Measurements from ENCODE around the gene DTX1. TPM values are rescaled to one million over a fixed set of nuclear protein-coding genes. Genes with fewer than 3 reads are reported as not detected.

The DTX1 gene
- total and polyA plus RNA-seq, 3 donors from 2014 or later: 15.0 to 26.9 (median 22.8) TPM

DNA sequence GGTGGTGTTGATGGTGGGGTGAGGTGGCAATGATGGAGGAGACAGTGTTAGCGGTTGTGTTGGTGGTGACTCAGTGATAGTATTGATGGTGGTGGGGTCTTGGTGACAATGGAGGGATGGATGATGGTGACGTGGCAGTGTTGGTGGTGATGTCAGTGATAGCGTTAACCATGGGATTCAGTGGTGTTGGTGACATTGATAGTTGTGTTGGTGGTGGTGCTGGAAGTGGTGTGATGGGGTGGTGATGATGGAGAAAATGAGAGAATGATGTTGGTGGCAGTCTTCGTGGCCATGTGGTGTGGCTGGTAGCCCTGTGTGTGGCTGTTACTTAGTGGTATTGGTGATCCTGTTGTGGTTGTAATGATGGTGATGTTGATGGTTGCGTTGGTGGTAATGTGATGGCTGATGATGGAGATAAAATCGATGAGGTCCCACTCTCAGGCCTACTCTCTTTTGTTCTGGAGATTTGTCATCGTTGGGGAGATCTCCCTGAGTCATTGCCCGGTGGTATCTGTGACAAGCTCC, 2.6 kb downstream of the DTX1 start:
- WGBS, 2 donors: 92 to 96% methylated on average over 8 of the region's 8 CpGs
- intact Hi-C loops (cut with DNase I; ENCODE audit: low total_unique reads): loop anchor here (10.0 kb wide), 1 partner anchor 96 kb away; no protein-coding TSS in a partner anchor

DNA sequence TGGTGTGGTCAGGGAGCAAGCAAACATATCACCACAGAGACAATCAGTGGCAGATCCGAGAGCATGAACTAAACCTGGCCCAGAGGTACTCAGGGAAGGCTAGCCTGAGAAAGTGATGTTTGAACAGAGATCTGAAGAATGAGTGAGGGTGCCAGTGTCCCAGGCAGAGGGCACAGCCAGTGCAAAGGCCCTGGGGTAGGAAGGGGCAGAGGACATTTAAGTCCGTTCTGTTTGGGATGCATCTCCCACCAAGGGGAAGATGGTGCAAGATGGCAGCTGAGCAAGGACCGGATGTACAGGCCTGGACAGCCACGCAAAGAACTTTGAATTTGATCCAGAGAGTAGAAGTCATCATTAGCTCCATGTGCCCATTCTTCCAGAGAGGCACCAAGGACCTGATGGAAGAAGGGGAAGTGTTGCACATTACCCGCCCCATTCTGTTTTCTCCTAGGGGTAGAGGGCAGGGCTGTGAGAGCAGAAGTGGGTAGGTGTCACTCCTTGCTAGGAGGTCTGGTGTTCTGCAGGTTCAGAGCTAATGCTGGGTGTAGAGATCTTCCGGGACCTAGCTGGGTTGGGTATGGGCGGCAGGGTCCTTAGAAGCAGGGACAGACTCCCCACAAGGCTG, 3.9 kb downstream of the DTX1 start:
- no peaks in the 10 kb centered on the region for H3K36me3 ChIP-seq (ENCODE audit: low read depth, missing control alignments)
- intact Hi-C loops (cut with DNase I; ENCODE audit: low total_unique reads): no loop called here
- peaks cover 9% of the 10 kb centered on the region for H3K4me1 ChIP-seq
- H3K4me3 ChIP-seq: no peak overlapping the region
- no peak for DNase-seq
- no peak overlapping the region for H3K27ac ChIP-seq
- TF ChIP-seq POLR2A (IDR thresholded peaks at IDR 0.05) (no peak), CTCF (IDR thresholded peaks at IDR 0.05) (no peak)
- no peaks in the 10 kb centered on the region for H3K27me3 ChIP-seq
- WGBS, 2 donors: 75 to 89% methylated on average over 7 of the region's 7 CpGs
- H3K9me3 ChIP-seq: no peaks in the 10 kb centered on the region

More for the DNA sequence above, 2.6 kb downstream of the DTX1 start:
- Histone ChIP-seq H3K36me3 (ENCODE audit: low read depth, missing control alignments) (no peaks in the 10 kb centered on the region), H3K4me1 (peaks cover 9% of the 10 kb centered on the region), H3K27me3 (no peaks in the 10 kb centered on the region), H3K27ac (no peak overlapping the region), H3K9me3 (no peaks in the 10 kb centered on the region), H3K4me3 (no peak overlapping the region)
- no peak for DNase-seq
- TF ChIP-seq POLR2A (IDR thresholded peaks at IDR 0.05): no peak
- no peak for TF ChIP-seq CTCF (IDR thresholded peaks at IDR 0.05)

GRCh38 chr12:113061061-113061694, 4.6 kb downstream of the DTX1 start:
- no peaks in the 10 kb centered on the region for H3K36me3 ChIP-seq (ENCODE audit: low read depth, missing control alignments)
- 63 to 74% methylated on average over 10 of the region's 10 CpGs for WGBS, 2 donors
- no peak for DNase-seq
- H3K27ac ChIP-seq: no peak overlapping the region
- intact Hi-C loops (cut with DNase I; ENCODE audit: low total_unique reads): no loop called here
- no peaks in the 10 kb centered on the region for H3K9me3 ChIP-seq
- TF ChIP-seq POLR2A (IDR thresholded peaks at IDR 0.05) (no peak), CTCF (IDR thresholded peaks at IDR 0.05) (no peak)
- no peaks in the 10 kb centered on the region for H3K27me3 ChIP-seq
- H3K4me1 ChIP-seq: peaks cover 9% of the 10 kb centered on the region
- no peak overlapping the region for H3K4me3 ChIP-seq

GRCh38 chr12:113062502-113063395, 6.2 kb downstream of the DTX1 start:
- no peaks in the 10 kb centered on the region for H3K27me3 ChIP-seq
- intact Hi-C loops (cut with DNase I; ENCODE audit: low total_unique reads): no loop called here

More at GRCh38 chr12:113062502-113063395, 6.2 kb downstream of the DTX1 start:
- DNase-seq: no peak
- H3K4me1 ChIP-seq: peaks cover 6% of the 10 kb centered on the region
- H3K9me3 ChIP-seq: no peaks in the 10 kb centered on the region
- no peaks in the 10 kb centered on the region for H3K36me3 ChIP-seq (ENCODE audit: low read depth, missing control alignments)
- no peak overlapping the region for H3K4me3 ChIP-seq
- H3K27ac ChIP-seq: no peak overlapping the region
- 65 to 66% methylated on average over 13 to 23 of the region's 23 CpGs for WGBS, 2 donors
- no peak for TF ChIP-seq POLR2A (IDR thresholded peaks at IDR 0.05)
- no peak for TF ChIP-seq CTCF (IDR thresholded peaks at IDR 0.05)
